K562 (cell line): Measurements from ENCODE around the gene CAMP. TPM values are rescaled to one million over a fixed set of nuclear protein-coding genes. Genes with fewer than 3 reads are reported as not detected.

Experiments used
- AFF1 ChIP-seq, 2 experiments: fragments of 450-650 bp; IDR thresholded peaks; 2 replicates each; pipeline ENCODE4 v1.6.1; 2018; ENCODE audit warnings: mild to moderate bottlenecking in 2 of 2, low read depth in 1 of 2; ENCODE audit not compliant: partially characterized antibody in 2 of 2
- ARID4B ChIP-seq: sonication (generic); formaldehyde crosslinking; IDR thresholded peaks from 2 replicates; pipeline ENCODE4 v1.8.0; 2022; ENCODE audit warnings: mild to moderate bottlenecking, missing genetic modification reagents
- HOMEZ ChIP-seq: fragments of 250-450 bp; sonication (Bioruptor Pico); IDR thresholded peaks from 2 replicates; pipeline ENCODE4 v1.4.0; 2020; ENCODE audit warnings: mild to moderate bottlenecking, moderate library complexity
- L3MBTL2 ChIP-seq: fragments of 450-650 bp; IDR thresholded peaks from 2 replicates; pipeline ENCODE4 v1.6.1; 2016; ENCODE audit warnings: mild to moderate bottlenecking, moderate library complexity
- MED1 ChIP-seq: sonication (generic); formaldehyde crosslinking; IDR thresholded peaks from 2 replicates; pipeline ENCODE4 v1.8.1; 2023; ENCODE audit warnings: missing genetic modification reagents, borderline replicate concordance
- NBN ChIP-seq: fragments of 450-650 bp; IDR thresholded peaks from 2 replicates; pipeline ENCODE4 v1.6.1; 2016; ENCODE audit warnings: low read depth, mild to moderate bottlenecking
- PCBP2 ChIP-seq: fragments of 200-400 bp; formaldehyde crosslinking; IDR thresholded peaks from 2 replicates; pipeline ENCODE4 v1.6.1; 2018; ENCODE audit warnings: low read length, low read depth, mild to moderate bottlenecking, moderate library complexity; ENCODE audit not compliant: poor library complexity, severe bottlenecking
- RFX7 ChIP-seq: fragments of 250-450 bp; sonication (Bioruptor Pico); IDR thresholded peaks from 2 replicates; pipeline ENCODE4 v1.5.1; 2021; ENCODE audit warnings: mild to moderate bottlenecking
- TEAD1 ChIP-seq, 2 experiments: fragments of 450-650 bp in 1 of 2; sonication (generic) in 1 of 2; formaldehyde crosslinking; IDR thresholded peaks; 2 replicates each; pipeline versions ENCODE4 v1.4.0 to v1.8.0; 2020 to 2022; ENCODE audit warnings: mild to moderate bottlenecking in 2 of 2, missing genetic modification reagents in 1 of 2
- USF1 ChIP-seq: sonication (generic); formaldehyde crosslinking; IDR thresholded peaks from 2 replicates; pipeline ENCODE4 v1.9.0; 2022; ENCODE audit warnings: mild to moderate bottlenecking, missing genetic modification reagents
- ZNF639 ChIP-seq, 2 experiments: fragments of 200-800 bp in 1 of 2; sonication (Bioruptor generic) in 1 of 2; sonication (generic) in 1 of 2; formaldehyde crosslinking in 1 of 2; IDR thresholded peaks in 1 of 2; conservative IDR thresholded peaks in 1 of 2; 2 replicates each; pipeline versions ENCODE4 v1.5.0 to v1.6.1; 2016 to 2020; ENCODE audit warnings: missing compliant biosample characterization in 1 of 2, missing genetic modification characterization in 1 of 2, missing genetic modification reagents in 1 of 2
- ZNF717 ChIP-seq: fragments of 250-450 bp; sonication (Bioruptor Pico); IDR thresholded peaks from 2 replicates; pipeline ENCODE4 v1.5.0; 2021
- polyA plus RNA-seq, 8 experiments: library from polyadenylated mRNA; depleted of rRNA in 4 of 8; stranded (reverse) in 5 of 8; unstranded in 3 of 8; fragments of >200 nt; fragmentation: Nextera tagmentation in 2 of 8; fragmentation: Illumina TruSeq in 1 of 8; extraction: Ambion mirVana in 2 of 8; extraction: Trizol in 1 of 8; gene quantifications; 2 replicates each; pipeline versions ENCODE4 v1.2.1 to v1.2.3, GENCODE V29; 2011 to 2014; ENCODE audit warnings: inconsistent platforms in 1 of 8, missing spikeins in 1 of 8
- total RNA-seq, 7 experiments: library from RNA; depleted of rRNA in 6 of 7; stranded (reverse); fragments of >200 nt in 6 of 7; fragmentation: Illumina TruSeq in 2 of 7; extraction: Trizol in 2 of 7; gene quantifications; 2 replicates each; pipeline versions ENCODE4 v1.2.1 to v1.2.3, GENCODE V29; 2011 to 2021; ENCODE audit warnings: low replicate concordance in 1 of 7

CAMP gene
- total and polyA plus RNA-seq, 9 of the 15 experiments (the other 6 are each of a cell fraction or from before 2014, with no cell fraction given) = 0.22 TPM; not detected in 8

GRCh38 chr3:48240000-48240963 lies 17.0 kb downstream of the CAMP start (continued):
- TF ChIP-seq ZNF717 (no peak), PCBP2 (no peak), L3MBTL2 (peak; percentile 53), NBN (no peak), AFF1 (IDR thresholded peaks at IDR 0.05; ENCODE audit: low read depth in 1 of 2, partially characterized antibody in 2 of 2) (no peak), ARID4B (CRISPR knock-in tag) (no peak), MED1 (CRISPR knock-in tag) (no peak), TEAD1 (CRISPR knock-in tag; IDR thresholded peaks at IDR 0.05) (0 out of 4 replicates have a peak, but pooled peaks of 1 of the 2 experiments have one; percentile 11), HOMEZ (CRISPR knock-in tag) (no peak), USF1 (CRISPR knock-in tag) (0 out of 2 replicates have a peak, but pooled peaks have one; percentile 45), ZNF639 (CRISPR knock-in tag; conservative IDR thresholded peaks at IDR 0.05 in 1 of 2, IDR thresholded peaks at IDR 0.05 in 1 of 2) (peak in 1 of 2 experiments; percentile 16; a peak in 1 of 4 replicates), RFX7 (CRISPR knock-in tag) (no peak)
